OCI-LY3 (cell line): ENCODE data around the gene LDLRAD1.

ENCODE experiments used
- CTCF ChIP-seq: fragments of 200-600, 300-600 bp; sonication (generic); IDR thresholded peaks from 2 replicates; pipeline ENCODE4 v1.5.1; 2014; ENCODE audit warnings: antibody characterized with exemption, low read length, low read depth
- EZH2phosphoT487 ChIP-seq: fragments of 200-600 bp; shearing (Covaris generic); IDR thresholded peaks from 2 replicates; pipeline ENCODE4 v1.6.1; 2018; ENCODE audit warnings: antibody characterized with exemption, mixed run types, low read depth

- TF ChIP-seq CTCF (no peak), EZH2phosphoT487 (no peak)
Measured at GRCh38 chr1:53975861-53976260, 42.1 kb downstream of the LDLRAD1 start.
